Osteoblast (primary cell): ENCODE measurements around the gene ELAVL4. TPM values are rescaled to one million over a fixed set of nuclear protein-coding genes. Genes with fewer than 3 reads are reported as not detected.
"Not testable (repeated sequence)": the region's sequence is repeated elsewhere in the genome, so short reads cannot be mapped to it uniquely, and the experiment has no call there.

Experiments
- DNase-seq: peaks from one replicate; pipeline ENCODE4 v3.0.0; 2011; ENCODE audit warnings: low spot score, mixed read lengths; ENCODE audit not compliant: insufficient read length; ENCODE audit errors: missing footprints
- H2AFZ ChIP-seq: 2 replicates; pipeline ENCODE4 v1.6.0; 2011; ENCODE audit warnings: mild to moderate bottlenecking, low read length
- H3K27ac ChIP-seq: 2 replicates; pipeline ENCODE4 v1.5.1; 2011; ENCODE audit warnings: mild to moderate bottlenecking, low read depth, low read length, moderate library complexity
- H3K27me3 ChIP-seq: 2 replicates; pipeline ENCODE4 v1.6.0; 2012; ENCODE audit warnings: mild to moderate bottlenecking, control low read depth, inconsistent platforms, low read length, moderate library complexity; ENCODE audit not compliant: insufficient read depth
- H3K36me3 ChIP-seq: 2 replicates; pipeline ENCODE4 v1.5.1; 2011; ENCODE audit warnings: mild to moderate bottlenecking, low read length, control low read depth, moderate library complexity; ENCODE audit not compliant: insufficient read depth
- H3K4me1 ChIP-seq: 2 replicates; pipeline ENCODE4 v1.5.1; 2011; ENCODE audit warnings: mild to moderate bottlenecking, low read length, control low read depth, moderate library complexity; ENCODE audit not compliant: insufficient read depth
- H3K4me2 ChIP-seq: 2 replicates; pipeline ENCODE4 v1.6.0; 2011; ENCODE audit warnings: mild to moderate bottlenecking, low read length; ENCODE audit not compliant: insufficient read depth
- H3K4me3 ChIP-seq: fragments of 200-600 bp; sonication (generic); 3 replicates; pipeline ENCODE4 v1.5.1; 2012; ENCODE audit warnings: mild to moderate bottlenecking, low read length, inconsistent platforms; ENCODE audit not compliant: insufficient read depth
- H3K79me2 ChIP-seq: 2 replicates; pipeline ENCODE4 v1.6.0; 2012; ENCODE audit warnings: mild to moderate bottlenecking, low read length, control low read depth, inconsistent platforms; ENCODE audit not compliant: insufficient read depth
- H3K9me3 ChIP-seq: 2 replicates; pipeline ENCODE4 v1.5.1; 2011; ENCODE audit warnings: low read depth, low read length, control low read depth
- H4K20me1 ChIP-seq: 2 replicates; pipeline ENCODE4 v1.6.0; 2012; ENCODE audit warnings: mild to moderate bottlenecking, low read length, control low read depth; ENCODE audit not compliant: insufficient read depth
- CTCF ChIP-seq: IDR thresholded peaks from 2 replicates; pipeline ENCODE4 v1.5.1; 2011; ENCODE audit warnings: mild to moderate bottlenecking, low read depth, low read length, moderate library complexity; ENCODE audit errors: extremely low read depth
- total RNA-seq: library from RNA; depleted of rRNA; stranded (reverse); fragments of >200 nt; gene quantifications from 2 replicates; pipeline ENCODE4 v1.2.3, GENCODE V29; 2012

ELAVL4 gene
- total RNA-seq, 1 donor, result not detected

- H3K4me2 ChIP-seq, result no peak overlapping the region
- no peaks in the 10 kb centered on the region for H3K36me3 ChIP-seq
- no peaks in the 10 kb centered on the region for H3K4me1 ChIP-seq
- H3K27me3 ChIP-seq, result no peaks in the 10 kb centered on the region
- H2AFZ ChIP-seq, result no peak overlapping the region
- H3K4me3 ChIP-seq, result no peak overlapping the region
- H3K27ac ChIP-seq, result no peak overlapping the region
- H4K20me1 ChIP-seq, result no peaks in the 10 kb centered on the region
- peaks cover 3% of the 10 kb centered on the region for H3K9me3 ChIP-seq
- no peak for DNase-seq
- TF ChIP-seq CTCF, result no peak
- H3K79me2 ChIP-seq, result no peaks in the 10 kb centered on the region
These were observed 49.7 kb downstream of the ELAVL4 start for GRCh38 chr1:50158421-50158820.

- Histone ChIP-seq H3K4me2 (no peak overlapping the region), H3K4me3 (no peak overlapping the region), H4K20me1 (no peaks in the 10 kb centered on the region), H3K79me2 (no peaks in the 10 kb centered on the region), H3K36me3 (no peaks in the 10 kb centered on the region), H3K27ac (no peak overlapping the region), H2AFZ (no peak overlapping the region), H3K4me1 (no peaks in the 10 kb centered on the region), H3K9me3 (no peaks in the 10 kb centered on the region), H3K27me3 (no peaks in the 10 kb centered on the region)
- DNase-seq, result no peak
- TF ChIP-seq CTCF, result no peak
These were observed 55.0 kb downstream of the ELAVL4 start for GRCh38 chr1:50163680-50164079.

GRCh38 chr1:50166351-50166750 lies 57.6 kb downstream of the ELAVL4 start:
- not testable (repeated sequence) for H3K4me3 ChIP-seq, H3K79me2 ChIP-seq, H4K20me1 ChIP-seq, H3K36me3 ChIP-seq, H3K4me1 ChIP-seq, H3K27ac ChIP-seq, H3K4me2 ChIP-seq, H3K9me3 ChIP-seq, H2AFZ ChIP-seq, DNase-seq, H3K27me3 ChIP-seq

GRCh38 chr1:50172299-50172698 lies 63.6 kb downstream of the ELAVL4 start:
- H3K79me2 ChIP-seq, result no peaks in the 10 kb centered on the region
- TF ChIP-seq CTCF, result no peak
- H2AFZ ChIP-seq, result no peak overlapping the region
- H3K4me3 ChIP-seq, result no peak overlapping the region
- H3K4me1 ChIP-seq, result no peaks in the 10 kb centered on the region
- DNase-seq, result no peak
- H3K27ac ChIP-seq, result no peak overlapping the region
- no peak overlapping the region for H3K4me2 ChIP-seq
- H3K36me3 ChIP-seq, result no peaks in the 10 kb centered on the region
- H3K9me3 ChIP-seq, result no peaks in the 10 kb centered on the region
- no peaks in the 10 kb centered on the region for H3K27me3 ChIP-seq
- no peaks in the 10 kb centered on the region for H4K20me1 ChIP-seq
